HG02588 (cell line): ENCODE measurements around the gene LMCD1.

Source experiments
- ATAC-seq: cut with Tn5 transposase; IDR thresholded peaks from one replicate; pipeline ENCODE4 v1.9.1; 2021; ENCODE audit warnings: mild to moderate bottlenecking, moderate library complexity; ENCODE audit not compliant: unreplicated experiment

LMCD1 gene

DNA sequence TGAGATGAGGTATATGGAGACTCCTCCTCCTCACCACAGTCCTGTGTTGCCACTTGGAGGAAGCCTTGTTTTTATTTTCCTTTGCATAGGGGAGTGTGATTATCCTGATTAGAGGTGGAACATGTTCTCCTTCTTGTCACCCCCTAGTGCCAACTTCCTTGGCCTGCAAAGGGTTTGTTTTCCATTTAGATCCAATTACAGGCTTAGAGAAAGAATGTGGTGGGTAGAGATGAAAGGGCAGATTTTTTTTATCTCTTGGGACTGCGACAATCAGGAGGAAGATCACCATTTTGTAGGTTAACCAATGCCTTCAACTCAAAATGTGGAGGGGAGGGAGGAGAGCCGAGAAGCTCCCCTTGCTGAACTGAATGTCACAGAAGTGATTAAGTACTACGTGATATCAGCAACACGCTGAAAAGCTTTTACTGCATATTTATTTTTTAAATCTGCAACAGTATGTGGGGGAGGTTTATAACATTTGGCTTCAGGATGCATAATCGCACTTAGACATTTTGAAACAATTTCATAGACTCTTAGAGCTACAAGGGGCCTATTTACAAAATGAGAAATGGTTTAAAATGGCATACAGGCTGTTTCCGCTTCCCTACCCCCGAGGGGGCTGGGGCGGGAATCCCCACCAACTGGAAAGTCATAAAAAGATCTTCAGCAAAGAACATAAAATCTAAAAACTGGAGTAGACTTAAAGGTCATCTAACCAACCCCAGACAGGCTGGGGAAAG lies 2.4 kb downstream of the LMCD1 start:
- ATAC-seq: no peak

DNA sequence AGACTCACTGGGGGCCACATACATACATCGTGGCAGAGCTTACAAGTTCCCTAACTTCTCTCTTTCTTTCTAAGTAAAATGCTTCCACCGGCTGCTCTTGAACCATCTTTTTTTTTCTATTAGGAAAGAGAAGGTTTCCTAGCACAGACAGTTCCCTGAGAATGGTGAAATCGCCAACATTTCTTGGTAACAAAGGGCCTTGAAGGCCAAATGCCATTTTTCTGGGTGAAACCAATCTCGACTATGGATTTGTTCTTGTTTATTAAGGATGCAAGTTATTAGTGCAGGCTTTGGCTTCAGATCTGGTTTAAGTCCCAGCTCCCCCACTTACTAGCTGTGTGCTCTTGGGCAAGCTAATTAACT lies 3.0 kb downstream of the LMCD1 start:
- ATAC-seq: no peak

DNA sequence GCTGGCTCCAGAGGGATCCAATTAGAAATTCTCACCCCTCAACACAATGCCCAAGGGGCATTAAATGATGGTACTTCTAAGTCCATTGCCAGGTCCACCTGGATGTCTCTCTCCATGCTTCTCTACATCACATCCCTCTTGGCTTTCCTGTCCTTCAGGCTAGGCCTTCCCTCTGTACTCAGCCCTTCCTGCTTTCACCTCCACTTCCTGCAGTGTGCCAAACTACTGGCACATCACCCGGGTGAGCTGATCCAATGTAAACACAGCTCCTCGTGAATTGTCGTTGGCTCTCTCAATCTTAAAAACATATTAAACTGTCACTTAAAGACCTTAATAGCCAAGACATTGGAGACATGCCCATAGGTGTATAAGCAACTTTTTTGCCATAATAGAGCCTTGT lies 4.0 kb downstream of the LMCD1 start:
- no peak for ATAC-seq

DNA sequence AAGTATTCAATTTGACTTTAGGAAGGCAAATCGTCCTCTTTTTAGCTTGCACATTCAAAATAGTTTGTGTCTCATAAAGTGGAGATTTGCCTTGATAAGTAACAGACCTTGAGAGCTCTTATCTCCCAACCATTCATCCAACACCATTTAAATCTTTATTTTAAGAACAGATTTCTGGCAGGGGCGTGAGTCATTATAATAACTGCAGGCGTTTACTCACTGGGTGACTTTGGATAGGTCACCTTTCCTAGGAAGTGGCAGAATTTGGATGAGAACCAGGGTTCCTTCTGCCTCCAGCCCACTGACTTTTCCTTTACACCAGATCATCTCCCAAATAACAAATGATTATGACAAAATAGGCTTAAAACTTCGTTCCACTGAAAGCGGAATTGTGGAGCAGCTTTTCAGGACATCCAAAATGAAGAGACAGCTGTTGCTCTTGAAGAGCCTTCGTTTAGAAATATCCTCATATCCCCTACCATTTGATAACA lies 5.0 kb downstream of the LMCD1 start:
- ATAC-seq: no peak

DNA sequence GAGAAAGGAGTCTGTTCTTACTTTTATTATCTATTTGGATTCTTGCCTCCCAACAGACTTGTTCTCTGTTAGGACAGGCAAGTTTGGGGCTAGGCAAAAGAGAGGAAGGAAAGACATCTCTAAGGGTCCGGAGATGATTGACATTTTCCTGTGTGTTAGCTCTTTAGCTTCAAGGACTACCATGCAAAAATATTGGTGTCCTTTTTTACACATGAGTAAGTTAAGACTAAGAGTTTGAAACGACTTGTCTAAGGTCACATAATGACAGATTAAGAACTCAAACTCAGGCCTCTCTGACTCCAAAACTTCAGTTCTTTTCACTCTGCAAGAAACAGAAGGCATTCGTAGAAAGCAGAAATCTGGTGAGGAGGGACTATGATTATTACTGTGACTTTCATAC lies 5.9 kb downstream of the LMCD1 start:
- ATAC-seq: peak; percentile 46

DNA sequence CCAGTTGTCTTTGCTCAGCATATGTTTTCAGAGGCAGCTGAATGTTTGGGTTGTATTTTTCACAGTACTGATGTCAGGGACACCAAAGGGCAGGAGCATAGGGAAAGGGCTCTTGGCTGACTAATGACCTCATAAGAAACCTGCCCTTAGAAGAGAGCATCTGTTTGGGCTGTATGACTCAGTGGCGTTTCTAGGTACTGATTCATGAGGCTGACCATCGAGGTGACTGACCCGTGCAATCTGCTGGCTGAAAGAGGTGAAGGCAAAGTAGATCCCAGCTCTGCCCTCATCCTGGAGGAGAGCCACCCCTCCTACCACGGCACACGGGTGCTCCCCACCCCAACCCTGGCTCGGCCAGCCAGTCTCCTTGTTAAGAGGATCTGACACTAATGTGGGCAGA lies 8.3 kb downstream of the LMCD1 start:
- no peak for ATAC-seq

DNA sequence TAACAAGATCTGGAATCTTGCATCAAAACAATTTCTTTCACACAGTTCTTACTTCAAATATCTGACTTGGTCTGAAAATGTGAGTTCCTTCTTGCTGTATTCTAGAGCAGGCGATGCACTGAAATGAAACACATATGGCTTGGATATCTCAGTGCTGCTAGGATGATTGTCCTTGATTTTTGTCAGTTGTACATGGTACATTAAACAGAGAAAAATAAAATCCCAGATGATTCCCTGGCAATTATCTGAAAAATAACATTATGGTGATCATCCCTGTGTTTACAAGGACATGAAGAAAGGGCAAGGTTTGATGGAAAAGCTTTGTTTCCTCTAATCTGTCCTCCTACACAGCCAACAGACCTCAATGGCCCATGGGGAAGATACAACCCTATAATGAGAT lies 10.6 kb downstream of the LMCD1 start:
- no peak for ATAC-seq

DNA sequence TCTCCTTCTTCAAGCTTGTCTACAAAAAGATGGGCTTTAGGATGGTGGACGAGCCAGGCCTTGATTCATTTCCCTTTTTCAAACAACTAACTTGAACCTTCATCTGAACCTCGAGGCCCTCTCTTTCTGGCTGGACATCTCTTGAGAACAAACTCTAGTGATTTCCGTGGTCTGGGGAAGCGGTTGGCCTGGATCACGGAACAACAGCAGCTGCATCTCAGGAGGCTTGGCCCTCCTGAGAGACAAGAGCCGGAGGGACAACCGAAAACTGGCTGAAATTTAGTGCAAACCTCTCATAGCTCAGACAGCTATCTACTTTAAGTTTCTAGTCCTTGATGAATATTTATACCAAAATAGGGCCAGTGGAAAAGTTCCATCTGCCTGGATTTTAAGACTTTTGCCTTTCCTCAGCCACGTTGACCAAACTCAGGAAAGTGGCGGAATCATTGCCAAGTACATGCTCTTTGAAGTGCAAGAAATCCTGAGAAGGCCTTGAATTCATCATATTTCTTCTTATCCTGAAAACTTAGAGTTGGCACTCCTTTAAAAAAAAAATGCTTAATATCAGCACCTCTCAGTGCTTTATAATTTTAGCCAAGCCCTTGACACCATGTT lies 14.5 kb downstream of the LMCD1 start:
- ATAC-seq: no peak

DNA sequence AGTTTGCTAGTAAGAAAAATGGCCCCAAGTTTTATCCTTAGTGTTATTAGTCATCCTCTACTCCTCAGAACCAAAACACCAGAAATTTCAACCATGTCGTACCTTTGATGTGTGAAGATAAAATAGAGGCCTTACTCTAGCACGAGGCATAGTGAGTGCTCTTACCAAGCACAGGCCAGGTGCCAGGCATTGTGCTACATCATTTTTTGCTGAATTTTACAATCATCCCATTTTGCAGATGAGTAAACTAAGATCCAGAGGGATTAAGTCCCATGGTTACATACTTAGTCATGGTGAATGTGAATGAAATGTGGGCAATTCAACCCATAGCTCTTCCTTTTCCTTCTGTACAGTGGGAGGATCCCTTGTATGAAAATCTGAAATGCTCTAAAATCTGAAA lies 15.2 kb downstream of the LMCD1 start:
- no peak for ATAC-seq

DNA sequence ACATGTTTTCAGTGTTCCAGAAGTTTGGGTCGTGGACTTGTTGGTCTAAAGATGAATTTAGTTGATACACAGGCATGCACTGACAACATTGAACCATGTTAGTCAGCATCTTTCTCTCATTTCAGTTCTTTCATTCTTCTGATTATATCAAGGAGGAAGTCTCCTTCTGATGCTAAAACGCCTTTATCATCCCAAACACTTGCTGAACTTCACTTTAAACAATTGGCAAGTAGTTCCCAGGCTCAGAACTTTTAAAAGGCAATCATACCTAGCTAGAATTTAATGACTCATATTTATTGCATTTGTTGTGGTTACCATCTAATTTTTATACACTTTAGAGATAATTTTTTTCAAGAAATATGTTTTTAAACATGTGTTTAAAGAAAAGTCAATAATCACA lies 15.9 kb downstream of the LMCD1 start:
- no peak for ATAC-seq

DNA sequence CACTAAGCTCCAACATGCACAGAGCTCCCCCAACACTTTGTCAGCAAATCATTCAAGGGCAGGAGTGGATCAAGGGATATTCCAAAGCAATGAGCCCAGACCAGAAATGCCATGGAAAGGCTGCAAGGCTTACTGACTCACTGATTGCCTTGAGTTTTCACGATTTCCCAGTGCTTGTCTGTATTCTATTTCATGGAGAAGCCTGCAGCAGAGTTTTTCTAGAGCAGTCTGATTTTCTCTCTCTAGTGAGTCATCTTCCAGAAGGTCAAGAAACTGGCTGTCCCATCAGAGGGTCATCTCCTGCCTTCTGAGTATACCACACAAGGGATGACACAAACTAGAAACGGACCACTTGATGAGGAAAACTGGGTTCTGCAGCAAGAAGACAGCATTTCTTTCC lies 16.5 kb downstream of the LMCD1 start:
- no peak for ATAC-seq

DNA sequence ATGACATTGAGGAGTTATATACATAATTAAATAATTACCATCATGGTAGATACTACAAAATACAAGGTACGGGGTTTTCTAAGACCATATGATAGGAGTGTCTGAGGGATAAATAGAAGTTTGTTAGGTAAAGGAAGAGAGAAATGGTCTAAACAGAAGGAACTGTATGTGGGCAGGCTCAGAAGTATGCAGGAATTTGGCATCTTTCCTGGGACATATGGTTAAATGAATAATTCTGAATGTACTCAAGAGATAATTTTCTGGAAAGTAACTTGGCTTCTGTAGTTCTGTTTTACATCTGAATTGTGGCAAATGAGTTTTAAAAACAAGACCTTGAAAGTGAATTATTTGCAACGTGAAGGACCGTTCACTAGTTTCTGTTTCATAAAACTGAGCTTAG lies 17.5 kb downstream of the LMCD1 start:
- ATAC-seq: no peak

DNA sequence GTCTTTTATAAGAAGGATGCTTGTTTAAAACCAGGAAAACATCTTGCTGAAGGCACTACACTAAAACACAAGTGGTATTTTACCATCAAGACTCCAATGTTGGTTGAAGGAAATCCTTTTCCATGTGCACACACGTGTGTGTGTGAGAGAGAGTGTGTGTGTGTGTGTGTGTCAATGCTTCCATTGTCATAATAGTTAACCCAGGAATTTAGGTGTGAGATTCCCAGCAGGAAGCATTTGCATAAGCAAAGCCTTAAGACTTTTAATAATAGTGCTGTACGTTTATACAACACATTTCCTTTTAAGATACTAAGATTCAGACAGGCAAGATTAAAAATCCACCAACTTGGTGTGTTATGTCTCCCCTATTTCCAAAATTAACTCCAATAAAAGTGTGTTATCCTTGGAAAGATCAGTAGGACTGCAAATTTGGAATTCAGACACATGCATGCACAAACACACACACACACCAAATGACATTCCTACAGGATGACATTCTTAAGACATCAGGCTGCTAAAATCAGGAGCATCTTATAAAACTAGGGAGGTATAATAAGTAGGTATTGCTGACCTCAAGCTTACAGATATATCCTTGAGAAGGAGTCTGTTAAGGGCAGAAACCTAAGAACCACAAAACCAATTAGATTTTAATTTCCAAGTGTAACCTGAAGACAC lies 18.3 kb downstream of the LMCD1 start:
- no peak for ATAC-seq

DNA sequence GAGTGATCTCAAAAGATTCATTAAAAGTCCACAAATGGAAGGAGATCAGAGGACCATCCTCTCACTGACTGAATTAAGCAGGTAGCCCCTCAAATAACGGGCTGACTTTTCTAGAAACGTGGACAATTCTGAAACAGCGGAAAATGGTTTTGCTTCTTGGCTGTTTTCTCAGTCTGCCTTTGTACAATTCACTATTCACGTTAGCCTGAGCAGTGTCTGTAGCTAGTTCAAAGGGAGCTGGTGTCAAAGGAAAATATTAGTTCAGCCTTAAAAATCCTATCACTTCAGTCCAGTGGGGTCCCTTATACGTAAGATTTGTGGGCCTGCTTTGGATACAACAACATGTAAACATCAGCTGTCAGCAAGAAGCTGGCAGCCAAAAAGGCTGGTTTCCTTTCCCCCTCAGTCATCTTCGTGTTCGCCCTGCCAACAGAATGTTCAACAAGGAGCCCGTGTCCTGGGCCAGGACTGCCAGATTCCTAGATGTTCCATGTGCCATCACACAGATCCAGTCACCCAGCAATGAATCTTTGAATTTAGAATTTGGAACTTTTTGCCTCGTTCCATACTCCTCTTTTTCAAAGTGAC lies 19.3 kb downstream of the LMCD1 start:
- ATAC-seq: no peak

DNA sequence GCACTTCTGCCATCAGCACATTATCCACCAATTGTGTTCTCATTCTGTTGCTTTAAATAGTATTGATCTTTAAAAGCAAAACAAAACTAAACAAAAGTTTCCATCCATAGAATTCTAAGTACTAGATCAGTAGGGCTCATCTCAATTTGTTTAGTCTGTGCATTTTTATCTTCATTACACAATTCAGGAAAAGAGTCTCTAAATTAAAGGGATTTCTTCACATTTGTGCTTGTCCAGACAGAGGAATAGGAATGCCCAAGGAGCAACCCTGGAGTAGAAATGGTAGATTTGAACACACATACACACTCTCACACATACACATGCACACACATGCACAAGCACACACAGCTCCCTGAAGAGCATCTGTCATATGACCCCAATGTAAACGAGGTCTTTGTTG lies 21.4 kb downstream of the LMCD1 start:
- ATAC-seq: no peak

DNA sequence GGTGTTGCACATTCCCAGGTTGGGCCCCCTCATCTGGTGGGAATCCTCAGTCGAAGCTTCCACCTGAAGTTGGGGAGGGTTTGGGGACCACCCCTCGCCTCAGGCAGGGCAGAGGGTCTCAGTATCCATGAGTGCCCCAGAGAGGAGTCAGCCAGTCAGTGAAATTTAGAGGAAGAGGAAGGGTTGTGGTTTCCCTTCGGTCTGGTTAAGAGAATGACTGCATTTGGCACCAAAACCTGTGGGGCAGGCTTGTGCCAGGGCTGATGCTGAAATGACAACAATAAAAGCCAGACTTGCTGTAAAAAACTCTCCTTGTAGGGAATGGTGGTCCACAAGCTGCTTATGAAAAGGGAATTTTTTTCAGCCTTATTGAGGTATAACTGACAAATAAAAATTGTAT lies 22.6 kb downstream of the LMCD1 start:
- ATAC-seq: no peak

DNA sequence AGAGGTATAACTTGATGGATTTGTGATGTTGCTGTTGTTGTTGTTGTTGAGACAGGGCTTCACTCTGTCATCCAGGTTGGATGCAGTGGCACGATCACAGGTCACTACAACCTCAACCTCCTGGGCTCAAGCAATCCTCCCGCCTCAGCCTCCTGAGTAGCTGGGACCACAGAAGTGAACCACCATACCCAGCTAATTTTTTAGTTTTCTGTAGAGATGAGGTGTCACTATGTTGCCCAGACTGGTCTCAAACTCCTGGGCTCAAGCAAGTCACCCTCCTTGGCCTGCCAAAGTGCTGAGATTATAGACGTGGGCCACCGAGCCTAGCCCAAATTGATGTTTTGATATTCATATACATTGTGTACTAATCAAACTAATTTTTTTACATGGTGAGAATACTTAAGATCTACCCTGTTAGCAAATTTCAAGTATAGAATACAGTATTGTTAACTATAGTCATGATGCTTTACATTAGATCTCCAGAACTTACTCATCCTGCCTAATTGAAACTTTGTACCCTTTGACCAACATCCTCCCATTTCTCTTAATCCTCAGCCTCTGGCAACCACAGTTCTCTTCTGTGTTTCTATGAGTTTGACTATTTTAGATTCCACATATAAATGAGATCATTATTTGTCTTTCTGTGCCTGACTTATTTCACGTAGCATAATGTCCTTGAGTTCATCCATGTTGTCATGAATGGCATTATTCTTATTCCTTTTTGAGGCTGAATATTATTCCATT lies 23.2 kb downstream of the LMCD1 start:
- ATAC-seq: peak; percentile 48

DNA sequence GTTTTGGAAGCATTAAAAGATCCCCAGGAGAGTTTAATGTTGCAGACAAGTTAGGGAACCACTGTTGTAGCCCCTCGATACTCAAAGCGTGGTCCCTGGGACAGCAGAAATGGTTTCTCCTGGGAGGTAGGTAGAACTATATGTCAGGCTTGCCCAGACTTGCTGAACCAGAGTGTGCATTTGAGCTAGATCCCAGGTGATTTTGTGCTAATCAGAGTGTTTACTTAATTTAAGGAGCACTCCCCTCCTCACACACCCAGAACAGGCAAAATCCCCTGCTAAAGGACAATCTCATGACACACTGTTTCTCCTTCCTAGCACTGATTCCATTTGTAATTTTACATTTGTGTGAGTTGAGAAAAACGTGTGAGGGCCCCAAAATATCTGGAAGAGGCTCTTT lies 24.3 kb downstream of the LMCD1 start:
- no peak for ATAC-seq

DNA sequence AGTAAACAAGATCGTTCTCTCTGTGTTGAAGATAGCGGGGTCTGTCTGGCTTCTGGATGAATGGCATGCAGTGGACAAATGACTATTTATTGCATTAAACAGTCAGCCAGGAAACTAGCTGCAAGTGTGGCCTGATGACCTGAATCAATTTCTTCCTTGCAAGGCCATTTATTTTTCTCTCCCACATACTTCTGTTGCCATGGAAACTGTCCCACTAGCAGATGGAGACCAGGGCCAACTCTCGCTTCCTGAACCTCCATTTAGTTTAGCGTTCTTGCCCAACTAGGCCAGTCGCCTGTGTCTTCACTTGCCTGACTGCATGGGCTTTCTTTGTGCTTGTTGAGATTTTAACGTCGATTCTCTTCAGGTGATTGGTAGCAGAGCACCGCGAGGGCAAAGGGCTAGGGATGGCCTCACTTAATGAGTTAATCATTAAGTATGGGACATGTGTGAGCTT lies 27.6 kb downstream of the LMCD1 start:
- no peak for ATAC-seq

DNA sequence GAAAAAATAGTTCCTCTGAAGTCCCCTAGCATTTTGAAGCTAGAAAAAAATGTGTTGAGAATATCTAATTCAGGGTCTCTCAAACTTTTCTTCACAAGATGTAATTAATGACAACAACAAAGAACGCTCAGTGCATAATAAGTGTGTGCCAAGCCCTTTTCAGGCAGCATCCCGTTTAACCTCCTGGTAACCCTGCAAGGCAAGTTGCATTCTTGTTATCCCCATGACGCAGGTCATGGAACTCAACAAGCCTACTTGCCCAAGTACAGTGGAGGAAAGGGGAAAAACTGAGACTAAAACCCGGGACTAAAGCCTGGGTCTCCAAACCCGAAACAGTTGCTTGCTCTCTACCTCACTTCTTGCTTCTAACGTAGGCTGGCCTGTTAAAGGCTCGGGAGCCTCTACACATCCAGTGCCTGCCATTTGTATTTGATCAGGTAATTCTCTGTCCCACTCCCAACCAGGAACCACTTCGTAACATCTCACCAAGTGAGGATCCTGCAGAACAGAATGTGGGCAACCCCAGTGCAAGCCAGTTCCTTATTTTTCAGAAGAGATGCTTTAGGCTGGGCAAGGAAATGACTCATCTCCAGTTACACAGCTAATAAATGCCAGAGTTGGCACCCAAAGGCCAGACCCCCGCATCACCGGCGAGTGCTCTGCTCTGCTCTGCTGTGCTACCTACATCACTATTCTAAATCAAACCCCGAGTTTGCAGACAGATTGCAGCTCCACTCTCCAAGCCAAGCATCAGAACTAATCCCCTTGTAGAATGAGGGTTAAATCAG lies 28.3 kb downstream of the LMCD1 start:
- ATAC-seq: no peak
